ENCODE data around the gene ZFAND2A. TPM values are rescaled to one million over a fixed set of nuclear protein-coding genes. Genes with fewer than 3 reads are reported as not detected.
"Not testable (repeated sequence)": the region's sequence is repeated elsewhere in the genome, so short reads cannot be mapped to it uniquely, and the experiment has no call there.

ZFAND2A gene
- total and polyA plus RNA-seq, 2 experiments from 2014 or later = 32.2 to 52.4 TPM

GRCh38 chr7:1158203-1159126, 1.5 kb downstream of the ZFAND2A start:
- DNase-seq = no peak

GRCh38 chr7:1156782-1157535, 3.0 kb downstream of the ZFAND2A start:
- H3K4me1 ChIP-seq (ENCODE audit: insufficient read depth) = peaks cover 19% of the 10 kb centered on the region
- peak; percentile 73 for DNase-seq
- H3K4me2 ChIP-seq (ENCODE audit: unreplicated experiment) = no peak overlapping the region
- H3F3A ChIP-seq (ENCODE audit: insufficient read depth) = peaks cover 14% of the 10 kb centered on the region; the same call in 1 of the 2 replicates
- 47 to 54% methylated on average over 9 to 10 of the region's 10 CpGs for WGBS, 2 experiments (ENCODE audit: low coverage in 1 of 2, low lambda C conversion rate in 2 of 2, missing lambda C conversion rate in 2 of 2)
- peaks cover 82% of the 10 kb centered on the region for H3K79me2 ChIP-seq (ENCODE audit: insufficient read depth)
- H3K9me3 ChIP-seq (ENCODE audit: low read depth) = no peaks in the 10 kb centered on the region
- H3K4me3 ChIP-seq = no peak overlapping the region
- no peak for TF ChIP-seq EZH2phosphoT487 (IDR thresholded peaks at IDR 0.05; ENCODE audit: insufficient read depth, low read depth)
- no peak for TF ChIP-seq EZH2 (IDR thresholded peaks at IDR 0.05; ENCODE audit: insufficient read depth, poor library complexity, severe bottlenecking)
- H4K20me1 ChIP-seq (ENCODE audit: insufficient read depth) = no peaks in the 10 kb centered on the region
- in situ Hi-C loops (cut with MboI) = no loop called here
- H3K36me3 ChIP-seq (ENCODE audit: low read depth) = peaks cover 33% of the 10 kb centered on the region
- H3K27me3 ChIP-seq (replicated peaks; ENCODE audit: insufficient read depth) = no peaks in the 10 kb centered on the region
- H3K9me2 ChIP-seq (ENCODE audit: insufficient read depth) = no peaks in the 10 kb centered on the region
- H2AFZ ChIP-seq = no peak overlapping the region
- peak overlapping the region; percentile 58 for H3K27ac ChIP-seq
- H3K9ac ChIP-seq = 0 out of 2 replicates have a peak overlapping the region, but pooled peaks have one; percentile 6

More at GRCh38 chr7:1158203-1159126, 1.5 kb downstream of the ZFAND2A start:
- H3K9ac ChIP-seq = peak overlapping the region; percentile 99
- H3K4me1 ChIP-seq (ENCODE audit: insufficient read depth) = peaks cover 19% of the 10 kb centered on the region
- no peak for TF ChIP-seq EZH2phosphoT487 (IDR thresholded peaks at IDR 0.05; ENCODE audit: insufficient read depth, low read depth)
- no peak for TF ChIP-seq EZH2 (IDR thresholded peaks at IDR 0.05; ENCODE audit: insufficient read depth, poor library complexity, severe bottlenecking)
- peak overlapping the region; percentile 100 for H3K4me3 ChIP-seq
- in situ Hi-C loops (cut with MboI) = no loop called here
- H3K27ac ChIP-seq = 0 out of 2 replicates have a peak overlapping the region, but pooled peaks have one; percentile 1
- H2AFZ ChIP-seq = no peak overlapping the region
- no peaks in the 10 kb centered on the region for H3K9me3 ChIP-seq (ENCODE audit: low read depth)
- H3F3A ChIP-seq (ENCODE audit: insufficient read depth) = peaks cover 14% of the 10 kb centered on the region; the same call in 1 of the 2 replicates
- H3K9me2 ChIP-seq (ENCODE audit: insufficient read depth) = no peaks in the 10 kb centered on the region
- peak overlapping the region; percentile 88 for H3K4me2 ChIP-seq (ENCODE audit: unreplicated experiment)
- no peaks in the 10 kb centered on the region for H3K27me3 ChIP-seq (replicated peaks; ENCODE audit: insufficient read depth)
- WGBS, 2 experiments (ENCODE audit: low coverage in 1 of 2, low lambda C conversion rate in 2 of 2, missing lambda C conversion rate in 2 of 2) = 59 to 60% methylated on average over 25 of the region's 25 CpGs
- H3K36me3 ChIP-seq (ENCODE audit: low read depth) = peaks cover 21% of the 10 kb centered on the region
- H3K79me2 ChIP-seq (ENCODE audit: insufficient read depth) = peaks cover 76% of the 10 kb centered on the region
- H4K20me1 ChIP-seq (ENCODE audit: insufficient read depth) = no peaks in the 10 kb centered on the region

GRCh38 chr7:1155818-1156781, 3.9 kb downstream of the ZFAND2A start:
- peaks cover 74% of the 10 kb centered on the region for H3K79me2 ChIP-seq (ENCODE audit: insufficient read depth)
- 88 to 89% methylated on average over 22 to 23 of the region's 33 CpGs for WGBS, 2 experiments (ENCODE audit: low coverage in 1 of 2, low lambda C conversion rate in 2 of 2, missing lambda C conversion rate in 2 of 2)
- peaks cover 19% of the 10 kb centered on the region for H3K4me1 ChIP-seq (ENCODE audit: insufficient read depth)
- DNase-seq; in situ Hi-C loops (cut with MboI); H2AFZ ChIP-seq; H3K4me2 ChIP-seq (ENCODE audit: unreplicated experiment); H3K9me3 ChIP-seq (ENCODE audit: low read depth); H3K4me3 ChIP-seq; H3K9me2 ChIP-seq (ENCODE audit: insufficient read depth); H4K20me1 ChIP-seq (ENCODE audit: insufficient read depth); H3K9ac ChIP-seq; H3K27me3 ChIP-seq (replicated peaks; ENCODE audit: insufficient read depth); H3K27ac ChIP-seq: not testable (repeated sequence)
- H3K36me3 ChIP-seq (ENCODE audit: low read depth) = peaks cover 40% of the 10 kb centered on the region
- peaks cover 14% of the 10 kb centered on the region; the same call in 1 of the 2 replicates for H3F3A ChIP-seq (ENCODE audit: insufficient read depth)
